CD4-positive, alpha-beta T cell treated with Interleukin-1 beta for 1 hour (primary cell): Measurements from ENCODE around the gene CUX1.
"Not testable (repeated sequence)": the region's sequence is repeated elsewhere in the genome, so short reads cannot be mapped to it uniquely, and the experiment has no call there.

Experiments used
- DNase-seq, 2 donors: peaks; one replicate each; pipeline ENCODE4 v3.0.0-alpha.2; 2020 to 2022

The CUX1 gene

DNA sequence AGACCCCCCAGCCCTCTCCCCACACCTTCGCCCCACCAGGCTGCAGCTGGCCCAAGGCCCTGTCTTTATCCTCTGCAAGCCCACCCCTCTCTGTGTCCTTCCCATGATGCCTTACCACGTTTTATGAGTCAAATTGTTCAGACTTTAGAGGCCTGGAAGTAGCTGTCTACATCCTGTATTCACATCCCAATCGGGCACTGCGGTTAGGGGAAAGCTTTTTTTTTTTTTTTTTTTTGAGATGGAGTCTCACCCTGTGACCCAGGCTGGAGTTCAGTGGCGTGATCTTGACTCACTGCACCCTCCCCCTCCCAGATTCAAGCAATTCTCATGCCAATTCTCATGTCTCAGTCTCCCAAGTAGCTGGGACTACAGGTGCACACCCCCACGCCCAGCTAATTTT is 347.7 kb downstream of the CUX1 start:
- no peak for DNase-seq

DNA sequence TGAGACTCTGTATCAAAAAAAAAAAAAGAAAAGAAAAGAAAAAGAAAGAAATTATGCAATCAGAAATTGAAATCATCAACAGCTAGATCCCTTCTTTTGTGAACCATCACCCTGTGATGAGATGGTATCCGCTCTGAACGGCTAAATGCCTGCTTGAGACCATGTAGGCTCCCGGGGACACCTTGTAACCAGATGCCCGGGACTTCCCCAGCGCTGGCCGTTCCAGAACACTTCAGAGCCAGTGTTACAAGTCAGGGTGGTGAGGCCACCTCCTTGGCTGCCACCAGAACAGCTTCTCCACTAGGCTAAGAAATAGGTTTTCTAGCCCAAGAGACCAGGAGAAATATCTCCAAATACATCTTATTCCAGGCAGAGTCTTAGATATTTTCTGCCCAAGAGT is 349.8 kb downstream of the CUX1 start:
- no peak for DNase-seq

DNA sequence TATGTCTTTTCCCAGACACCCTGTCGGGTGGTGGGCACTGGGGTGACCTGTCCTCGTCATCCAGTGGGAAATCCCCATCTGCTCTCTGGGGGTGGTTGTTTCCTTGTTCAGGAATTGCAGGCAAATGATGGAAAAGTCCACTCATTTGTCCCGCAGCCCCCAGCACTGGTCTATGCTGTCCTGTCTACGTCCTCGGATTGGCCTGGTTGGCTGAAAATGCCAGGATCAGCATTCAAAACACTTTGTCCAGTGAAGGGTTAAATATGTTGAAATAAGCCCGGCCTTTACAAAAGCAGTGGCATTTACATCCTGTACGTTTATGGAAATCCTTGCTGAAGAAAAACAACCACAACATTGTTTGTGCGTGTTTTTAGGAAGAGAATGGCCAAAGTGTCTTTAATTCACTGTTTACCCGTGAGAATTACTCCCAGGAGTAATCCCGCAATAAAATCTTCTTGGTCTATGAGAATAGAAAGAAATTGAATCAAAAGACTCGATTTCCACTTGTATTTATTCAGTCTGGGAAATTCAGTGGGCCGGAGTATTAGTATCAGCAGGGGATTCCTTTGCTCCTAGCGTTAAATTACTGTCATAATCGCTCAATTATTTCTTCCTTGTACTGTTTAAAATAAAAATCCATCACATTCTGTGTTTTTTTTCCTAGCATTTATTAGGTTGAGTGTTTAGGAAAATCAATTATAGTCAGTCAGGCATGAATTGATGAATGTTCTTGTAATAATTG is 352.4 kb downstream of the CUX1 start:
- no peak for DNase-seq

DNA sequence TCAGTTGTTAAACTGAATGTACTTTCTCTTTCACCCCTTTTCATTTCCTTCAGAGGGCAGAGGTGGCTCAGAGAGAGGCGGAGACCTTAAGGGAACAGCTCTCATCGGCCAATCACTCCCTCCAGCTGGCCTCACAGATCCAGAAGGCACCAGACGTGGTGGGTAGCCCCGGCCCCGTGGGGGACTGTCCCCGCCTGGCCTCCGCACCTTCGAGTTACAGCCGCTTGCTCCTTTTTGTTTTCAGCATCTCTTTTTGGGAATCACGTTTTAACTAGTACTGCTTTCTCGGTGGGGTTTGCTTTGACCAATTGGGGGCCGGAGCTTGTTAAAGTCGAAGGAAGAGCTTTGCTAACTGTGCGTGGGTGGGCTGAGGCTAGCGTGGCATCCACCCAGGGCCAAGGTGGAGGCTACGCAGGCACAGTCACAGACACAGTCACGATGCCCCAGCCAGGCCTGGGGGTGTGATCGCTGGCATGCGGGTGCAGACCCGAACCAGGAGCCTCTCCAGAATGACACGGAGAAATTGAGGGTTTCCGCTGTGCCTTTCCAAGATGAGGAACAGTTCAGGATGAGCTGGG is 353.1 kb downstream of the CUX1 start:
- DNase-seq: no peak

DNA sequence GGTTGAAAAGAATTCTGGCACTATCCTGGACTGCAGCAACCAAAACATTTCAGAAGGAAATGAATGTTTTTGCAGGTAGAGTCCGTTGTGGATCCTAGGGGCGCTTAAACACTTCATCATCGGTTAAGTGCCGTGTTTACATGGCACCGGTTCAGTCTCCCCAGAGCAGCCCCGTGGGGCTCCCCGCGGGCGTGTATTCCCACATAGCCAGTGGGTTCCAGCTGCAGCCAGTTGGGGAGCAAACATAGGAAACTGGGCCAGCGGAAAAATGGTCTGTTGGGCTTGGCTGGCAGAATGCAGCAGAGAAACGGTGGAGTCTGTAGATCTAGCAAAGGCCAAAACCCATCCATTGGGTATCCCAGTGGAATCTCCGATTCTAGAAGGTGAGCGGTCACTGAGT is 356.2 kb downstream of the CUX1 start:
- DNase-seq: no peak

DNA sequence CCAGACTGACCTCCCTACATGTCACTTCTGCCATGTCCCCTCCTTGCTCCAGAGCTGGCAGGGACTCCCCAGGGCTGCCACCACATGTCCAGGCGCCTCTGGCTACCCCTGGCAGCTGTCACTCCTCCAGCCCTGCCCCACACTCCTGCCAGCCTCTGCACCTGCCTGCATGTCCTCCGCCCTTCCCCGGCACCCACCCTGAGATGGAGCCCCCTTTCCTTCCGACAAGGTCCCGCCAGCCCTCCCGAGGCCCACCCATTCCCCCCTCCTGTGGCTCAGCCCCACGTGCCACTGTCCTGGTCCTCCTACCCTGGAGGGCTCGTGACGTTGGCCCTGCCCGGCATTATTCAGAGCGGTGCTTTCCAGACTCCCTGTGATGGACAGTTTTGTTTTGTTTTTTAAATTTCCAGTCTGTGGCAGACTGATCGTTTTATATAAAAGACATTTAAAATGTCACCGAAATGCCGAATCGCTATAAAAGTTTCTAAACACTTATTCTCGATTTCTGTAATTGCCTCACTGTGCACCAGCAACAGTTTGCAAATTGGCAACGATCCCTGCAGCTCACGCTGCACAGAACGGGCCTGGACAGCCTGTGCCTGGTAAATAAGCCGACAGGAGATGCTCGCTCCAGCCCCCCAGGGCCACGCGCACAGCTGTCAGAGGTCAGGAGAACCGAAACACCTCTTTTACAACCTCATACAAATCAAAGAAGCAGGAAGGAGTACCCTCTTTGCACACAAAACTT is 358.2 kb downstream of the CUX1 start:
- DNase-seq: no peak

DNA sequence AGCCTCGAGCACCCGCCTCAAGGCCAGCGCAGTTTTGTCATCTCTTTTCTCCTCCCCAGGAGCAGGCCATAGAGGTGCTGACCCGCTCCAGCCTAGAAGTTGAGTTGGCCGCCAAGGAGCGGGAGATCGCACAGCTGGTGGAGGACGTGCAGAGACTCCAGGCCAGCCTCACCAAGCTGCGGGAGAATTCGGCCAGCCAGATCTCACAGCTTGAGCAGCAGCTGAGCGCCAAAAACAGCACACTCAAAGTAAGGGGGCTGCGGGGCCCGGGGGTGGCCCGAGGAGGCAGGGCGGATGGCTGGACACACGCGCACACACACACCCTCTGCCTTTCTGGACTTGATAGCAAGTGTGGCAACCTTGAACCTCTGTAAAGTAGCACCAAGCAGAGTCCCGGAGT is 361.0 kb downstream of the CUX1 start:
- no peak for DNase-seq

DNA sequence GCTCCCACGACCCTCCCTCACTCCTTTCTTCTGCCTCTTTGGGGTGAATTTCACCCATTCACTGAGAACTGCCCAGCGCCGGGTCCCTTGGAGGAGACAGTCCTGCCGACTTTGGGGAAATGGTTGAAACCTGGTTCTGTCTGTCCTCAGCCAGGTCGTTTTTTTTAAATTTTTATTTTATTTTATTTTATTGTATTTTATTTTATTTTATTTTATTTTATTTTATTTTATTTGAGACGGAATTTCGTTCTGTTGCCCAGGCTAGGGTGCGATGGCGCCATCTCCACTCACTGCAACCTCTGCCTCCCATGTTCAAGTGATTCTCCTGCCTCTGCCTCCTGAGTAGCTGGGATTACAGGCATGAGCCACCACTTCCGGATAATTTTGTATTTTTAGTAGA is 363.3 kb downstream of the CUX1 start:
- DNase-seq: no peak

DNA sequence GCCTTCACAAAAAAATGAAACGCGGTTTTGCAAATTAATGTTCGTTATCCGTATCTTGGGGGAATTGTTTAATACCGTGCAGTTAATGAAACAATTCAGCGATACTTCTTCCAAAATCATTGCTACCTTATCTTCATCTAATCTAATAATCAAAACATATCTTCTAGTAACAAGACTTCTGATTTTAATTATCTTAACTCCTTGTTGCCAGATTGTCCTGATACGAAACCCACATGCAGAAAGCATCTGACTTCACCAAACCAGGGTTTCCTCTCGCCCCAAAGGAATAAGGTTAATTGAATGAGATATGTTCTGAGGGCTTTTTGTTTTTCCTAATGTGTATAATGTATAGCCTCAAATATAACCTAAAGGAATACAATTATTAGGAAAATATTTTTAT is 364.1 kb downstream of the CUX1 start:
- DNase-seq: no peak

DNA sequence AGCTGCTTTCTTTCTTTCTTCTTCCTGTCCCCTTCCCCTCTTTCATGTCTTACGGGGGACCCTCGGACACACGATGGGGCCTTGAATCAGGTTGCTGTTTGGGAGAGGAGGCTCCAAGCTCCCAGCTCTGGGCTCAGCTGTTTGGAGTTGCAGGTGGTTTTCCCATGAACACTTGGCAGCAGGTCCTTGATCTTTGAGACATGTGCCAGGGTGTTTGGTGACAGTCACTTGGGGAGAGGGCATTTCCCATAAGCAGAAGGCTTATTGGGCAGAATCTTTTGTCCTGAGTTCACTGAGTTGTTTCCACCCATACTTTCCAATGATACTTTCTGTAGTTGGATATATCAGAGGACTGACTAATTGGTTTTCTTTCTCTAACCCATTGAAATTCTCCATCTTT is 364.6 kb downstream of the CUX1 start:
- DNase-seq: no peak

DNA sequence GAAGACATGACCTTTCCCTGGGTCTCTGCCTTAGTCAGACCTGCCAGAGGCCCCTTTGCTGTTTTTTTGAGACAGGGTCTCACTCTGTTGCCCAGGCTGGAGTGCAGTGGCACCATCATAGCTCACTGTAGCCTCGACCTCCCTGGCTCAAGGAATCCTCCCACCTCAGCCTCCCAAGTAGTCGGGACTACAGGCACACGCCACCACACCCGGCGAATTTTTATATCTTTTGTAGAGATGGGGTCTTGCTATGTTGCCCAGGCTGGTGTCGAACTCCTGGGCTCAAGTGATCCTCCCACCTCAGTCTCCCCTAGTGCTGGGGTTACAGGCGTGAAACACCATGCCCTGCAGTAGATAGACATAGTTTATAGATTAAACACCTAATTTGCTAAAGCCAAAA is 366.4 kb downstream of the CUX1 start:
- not testable (repeated sequence) for DNase-seq

DNA sequence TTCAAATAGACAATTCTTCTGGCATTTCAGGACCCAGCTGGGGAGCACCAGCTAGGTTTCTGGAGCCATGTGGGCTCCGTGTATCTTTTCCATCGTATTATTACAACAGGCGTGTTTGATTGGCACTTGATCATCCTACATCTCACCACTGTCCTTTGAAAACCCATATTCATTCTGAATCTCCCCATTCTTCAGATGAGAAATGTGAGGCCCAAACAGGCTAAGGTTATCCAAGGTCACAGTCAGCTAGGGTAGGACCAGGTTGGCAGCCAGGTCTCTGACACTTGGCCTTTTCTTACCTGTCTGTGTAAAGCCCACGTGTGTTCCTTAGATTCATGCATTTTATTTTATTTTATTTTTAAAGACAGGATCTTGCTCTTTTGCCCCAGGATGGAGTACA is 366.9 kb downstream of the CUX1 start:
- no peak for DNase-seq

DNA sequence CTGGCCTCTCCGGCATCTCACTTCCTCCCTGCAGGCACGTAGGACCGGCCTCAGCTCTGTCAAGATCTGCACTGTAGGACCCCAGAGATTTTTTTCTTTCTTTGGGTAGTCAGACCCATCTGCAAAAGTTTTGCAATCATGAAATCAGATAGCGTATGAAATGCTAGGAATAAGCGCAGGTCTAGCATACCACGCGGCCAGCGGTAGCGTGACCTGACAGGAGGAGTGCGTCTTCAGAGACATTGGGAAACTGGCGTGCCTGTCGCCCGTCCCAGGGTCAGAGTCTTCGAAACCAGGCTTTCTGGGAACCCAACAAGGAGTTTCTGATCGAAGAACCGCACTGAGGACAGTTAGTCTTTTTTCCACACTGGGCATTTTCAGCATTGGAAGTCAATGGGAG is 368.4 kb downstream of the CUX1 start:
- no peak for DNase-seq

DNA sequence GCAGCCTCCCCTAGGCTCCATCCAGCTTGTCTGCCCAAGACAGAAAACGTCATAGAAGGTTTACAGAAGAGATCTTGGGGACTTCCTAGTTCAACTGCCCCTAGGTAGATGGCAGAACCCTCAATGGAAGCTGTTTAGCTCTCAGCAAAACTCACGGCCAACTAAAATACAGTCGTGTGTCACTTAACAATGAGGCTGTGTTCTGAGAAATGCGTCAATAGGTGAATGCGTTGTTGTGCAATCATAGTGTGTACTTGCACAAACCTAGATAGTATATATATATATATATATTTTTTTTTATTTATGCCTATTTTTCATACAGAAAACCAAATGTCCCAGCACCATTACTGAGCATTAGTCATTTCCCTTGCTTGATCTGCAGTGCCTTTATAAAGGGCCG is 368.9 kb downstream of the CUX1 start:
- no peak for DNase-seq

DNA sequence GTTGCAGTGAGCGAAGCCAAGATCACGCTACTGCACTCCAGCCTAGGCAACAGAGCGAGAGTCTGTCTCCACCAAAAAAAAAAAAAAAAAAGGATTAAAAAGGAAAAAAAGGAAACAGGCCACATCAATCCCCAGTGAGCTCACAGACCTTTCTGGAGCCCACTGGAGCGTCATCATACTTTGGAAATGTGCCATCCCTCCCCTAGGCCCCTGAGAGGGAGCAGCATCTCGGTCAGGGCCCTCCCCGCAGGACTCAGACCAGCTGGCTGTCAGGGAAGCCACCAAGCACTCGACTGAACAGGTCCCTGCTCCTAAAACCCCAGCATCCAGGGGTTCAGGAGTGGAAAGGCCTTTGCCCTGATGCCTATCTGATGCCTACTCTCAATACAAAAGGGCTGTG is 371.3 kb downstream of the CUX1 start:
- DNase-seq: no peak

DNA sequence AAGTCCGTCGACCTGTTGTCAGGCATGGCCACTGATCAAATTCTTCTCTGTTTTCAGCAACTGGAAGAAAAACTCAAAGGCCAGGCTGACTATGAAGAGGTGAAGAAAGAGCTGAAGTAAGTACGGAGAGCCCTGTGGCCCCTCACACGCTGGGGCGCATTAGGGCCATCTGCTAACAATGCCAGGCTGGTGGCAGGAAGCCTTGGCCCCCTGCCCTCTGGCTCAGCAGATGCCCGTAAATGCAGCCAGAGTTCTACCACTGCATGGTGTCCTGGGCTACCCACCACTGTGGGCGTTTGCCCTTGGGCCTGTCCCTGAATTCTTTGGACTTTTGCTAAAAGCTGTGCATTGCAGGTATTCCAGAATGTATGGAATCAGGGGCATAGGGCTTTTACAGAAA is 372.3 kb downstream of the CUX1 start:
- no peak for DNase-seq

DNA sequence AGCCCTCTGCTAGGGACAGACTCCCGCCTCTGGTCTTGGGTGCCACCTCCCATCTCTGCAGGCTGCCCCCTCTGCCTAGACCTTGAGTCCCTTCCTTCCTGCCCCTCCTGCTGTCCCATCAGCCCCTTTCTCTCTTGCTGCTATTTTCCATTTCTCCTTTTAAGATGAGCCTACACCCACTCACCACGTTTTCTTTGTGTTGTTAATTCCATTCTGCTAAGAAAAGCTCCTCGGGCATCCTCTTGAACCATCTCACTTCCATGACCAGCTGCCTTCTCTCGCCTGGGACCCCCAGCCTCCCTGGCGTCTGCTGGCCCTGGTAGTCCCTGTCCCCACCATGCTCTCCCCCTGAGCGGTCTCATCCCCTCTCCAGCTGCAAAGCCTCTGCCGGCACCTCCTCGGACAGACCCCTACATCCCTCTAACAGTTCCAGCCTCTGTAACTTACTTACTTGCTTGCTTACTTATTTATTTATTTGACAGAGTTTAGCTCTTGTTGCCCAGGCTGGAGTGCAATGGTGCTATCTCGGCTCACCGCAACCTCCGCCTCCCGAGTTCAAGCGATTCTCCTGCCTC is 373.4 kb downstream of the CUX1 start:
- DNase-seq: no peak

DNA sequence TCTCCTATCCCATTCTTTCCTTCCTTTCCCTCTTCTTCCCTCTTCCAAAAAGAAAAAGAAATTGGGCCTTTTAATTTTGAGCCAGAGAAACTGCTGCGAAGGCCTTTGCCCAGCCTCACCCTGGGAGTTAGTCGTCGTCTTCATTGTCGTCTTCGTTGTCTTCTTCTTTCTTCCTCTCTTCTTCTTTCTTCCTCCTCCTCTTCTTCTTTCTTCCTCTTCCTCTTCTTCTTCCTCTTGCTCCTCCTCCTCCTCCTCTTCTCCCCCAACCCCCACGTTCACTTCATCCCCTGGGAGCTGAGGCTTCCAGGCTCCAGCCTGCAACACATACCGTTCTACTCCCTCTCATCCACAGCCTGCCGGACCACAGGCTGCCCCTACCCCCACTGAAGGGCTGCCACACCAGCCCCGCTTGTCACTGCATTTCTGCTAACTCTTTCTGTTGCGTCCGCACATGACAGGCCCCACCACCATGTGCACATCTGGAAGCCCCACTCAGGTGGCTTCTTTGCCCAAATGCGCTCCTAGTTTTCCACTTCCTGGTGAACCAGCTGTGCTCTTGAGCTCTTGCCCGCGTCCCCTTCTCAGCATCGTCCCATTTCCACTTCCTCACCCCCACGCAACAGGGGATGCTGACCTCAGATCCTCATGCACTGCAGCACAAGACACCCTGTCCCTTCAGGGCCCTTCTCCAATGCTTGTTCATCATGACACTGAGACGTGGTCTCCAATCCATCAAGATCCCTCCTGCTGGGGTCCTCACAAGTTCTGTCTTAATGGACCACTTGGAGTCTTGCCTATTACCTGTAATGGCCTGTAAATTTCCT is 374.3 kb downstream of the CUX1 start:
- DNase-seq: no peak

DNA sequence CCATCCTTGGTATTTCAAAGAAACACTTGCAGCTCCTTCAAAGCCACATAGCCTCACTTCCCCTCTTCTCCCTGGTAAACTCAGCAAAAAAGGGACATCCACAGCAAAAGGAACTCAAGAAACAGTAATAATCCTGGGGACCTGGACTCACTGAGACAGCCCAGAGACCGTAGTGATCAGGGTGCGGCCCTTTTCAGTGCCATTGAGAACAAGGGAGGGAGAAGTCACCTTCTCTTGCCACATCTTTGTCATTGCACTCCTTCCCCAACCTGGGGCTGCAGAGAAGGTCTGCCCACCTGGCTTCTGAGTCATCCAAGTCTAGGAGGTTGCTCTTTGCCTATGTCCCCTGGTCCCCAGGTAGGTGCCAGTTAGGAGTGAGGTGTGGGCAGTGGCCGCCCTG is 375.4 kb downstream of the CUX1 start:
- no peak for DNase-seq

DNA sequence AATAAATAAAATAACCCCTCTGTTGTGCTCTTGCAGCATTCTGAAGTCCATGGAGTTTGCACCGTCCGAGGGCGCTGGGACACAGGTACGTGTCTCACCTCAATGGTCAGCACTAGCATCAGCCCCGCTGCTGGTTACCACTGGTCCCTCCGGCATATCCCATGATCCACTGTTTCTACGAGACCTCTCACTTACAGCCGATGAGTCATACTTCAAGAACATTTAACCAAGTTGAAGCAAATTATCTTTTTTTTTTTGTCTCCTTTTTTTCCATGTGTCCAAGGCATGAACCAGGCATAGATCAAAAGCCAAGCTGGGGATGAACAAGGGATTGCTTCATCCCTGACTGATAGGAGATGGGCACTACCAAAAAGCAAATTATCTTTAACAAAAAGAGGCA is 376.4 kb downstream of the CUX1 start:
- DNase-seq: no peak

DNA sequence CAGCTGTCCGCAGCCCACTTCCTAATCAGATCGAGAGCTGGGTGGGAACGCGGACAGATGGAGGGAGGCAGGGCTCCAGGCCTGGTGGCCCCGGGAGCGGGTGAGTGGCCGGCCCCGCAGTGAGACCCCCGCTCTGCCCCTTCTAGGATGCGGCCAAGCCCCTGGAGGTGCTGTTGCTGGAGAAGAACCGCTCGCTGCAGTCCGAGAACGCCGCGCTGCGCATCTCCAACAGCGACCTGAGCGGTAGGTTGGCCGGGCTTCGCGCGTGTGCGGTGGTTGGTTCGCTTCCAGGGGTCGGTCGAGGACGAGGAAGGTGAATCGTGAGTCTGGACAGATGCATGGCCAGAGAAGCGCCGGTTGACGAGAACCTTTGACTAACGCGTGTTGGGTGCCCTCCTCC is 377.9 kb downstream of the CUX1 start:
- DNase-seq: no peak

DNA sequence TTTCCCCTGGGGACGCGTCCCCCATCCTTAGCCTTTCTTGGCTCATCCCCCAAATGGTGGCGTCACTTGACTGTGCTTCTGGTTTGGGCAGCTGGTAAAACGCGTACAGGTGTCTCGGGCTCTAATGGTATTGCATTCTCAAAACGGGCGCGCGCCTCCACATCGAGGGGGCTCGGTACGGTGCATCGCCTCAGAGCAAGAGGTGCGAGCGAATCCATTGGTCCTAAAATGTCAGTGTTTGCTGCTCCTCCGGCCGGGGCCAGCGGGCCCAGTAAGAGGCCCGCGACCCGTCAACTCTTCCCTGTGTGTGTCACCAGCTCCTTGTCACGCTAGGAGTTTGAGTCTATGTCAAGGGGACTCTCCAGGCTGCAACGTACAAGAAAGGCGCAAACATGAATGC is 378.6 kb downstream of the CUX1 start:
- DNase-seq: no peak

DNA sequence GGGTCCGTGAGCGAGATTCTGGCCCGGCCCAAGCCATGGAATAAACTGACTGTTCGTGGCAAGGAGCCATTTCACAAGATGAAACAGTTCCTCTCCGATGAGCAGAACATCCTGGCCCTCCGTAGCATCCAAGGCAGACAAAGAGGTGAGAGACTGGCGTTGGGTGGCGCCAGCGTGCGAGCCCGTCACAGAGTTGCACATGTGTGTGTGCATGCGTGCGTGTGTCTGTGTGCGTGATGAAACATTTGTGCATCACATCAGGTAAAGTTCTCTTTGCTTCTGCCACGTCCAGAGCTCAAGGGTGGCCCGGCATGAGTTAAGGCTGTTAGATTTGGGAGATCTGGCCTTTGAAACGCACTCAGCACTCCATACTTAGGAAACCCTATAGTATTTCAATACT is 379.7 kb downstream of the CUX1 start:
- DNase-seq: no peak
